Upper lobe of left lung (tissue), 6 donors: ENCODE results near the gene SUN1. TPM values are rescaled to one million over a fixed set of nuclear protein-coding genes. Genes with fewer than 3 reads are reported as not detected.
"Not testable (repeated sequence)": the region's sequence is repeated elsewhere in the genome, so short reads cannot be mapped to it uniquely, and the experiment has no call there.

Experiments used
- ATAC-seq, 2 donors: fragments of 200-7000 bp; cut with Tn5 transposase; one replicate each; pipeline ENCODE4 v1.9.1; 2022; ENCODE audit warnings: mild to moderate bottlenecking in 2 of 2, moderate library complexity in 2 of 2; ENCODE audit not compliant: low FRiP score in 2 of 2
- DNase-seq, 2 donors: peaks; one replicate each; pipeline ENCODE4 v3.0.0-alpha.2; 2019 to 2020
- H3K27ac ChIP-seq, 4 donors: fragments of 200-600 bp; sonication (generic); one replicate each; pipeline ENCODE4 v1.5.1; 2016 to 2019
- H3K27me3 ChIP-seq, 4 donors: fragments of 200-600 bp; sonication (generic); one replicate each; pipeline ENCODE4 v1.5.1; 2017 to 2019
- H3K36me3 ChIP-seq, 4 donors: fragments of 200-600 bp; sonication (generic); one replicate each; pipeline ENCODE4 v1.5.1; 2016 to 2019
- H3K4me1 ChIP-seq, 4 donors: fragments of 200-600 bp; sonication (generic); one replicate each; pipeline ENCODE4 v1.5.1; 2018 to 2019
- H3K4me3 ChIP-seq, 4 donors: fragments of 200-600 bp; sonication (generic); one replicate each; pipeline ENCODE4 v1.5.1; 2017 to 2019; ENCODE audit warnings: mild to moderate bottlenecking in 2 of 4, moderate library complexity in 1 of 4
- H3K9me3 ChIP-seq, 4 donors: fragments of 200-600 bp; sonication (generic); one replicate each; pipeline ENCODE4 v1.5.1; 2018 to 2019
- EP300 ChIP-seq, 4 donors: sonication (generic); formaldehyde crosslinking; IDR thresholded peaks; one replicate each; pipeline ENCODE4 v1.5.1; 2017; ENCODE audit warnings: antibody characterized with exemption in 4 of 4, control low read depth in 2 of 4
- POLR2A ChIP-seq, 4 donors: fragments of 450-650 bp; IDR thresholded peaks; one replicate each; pipeline ENCODE4 v1.5.1; 2016 to 2017; ENCODE audit warnings: antibody characterized with exemption in 4 of 4, mild to moderate bottlenecking in 2 of 4
- POLR2AphosphoS5 ChIP-seq, 2 donors: sonication (generic); formaldehyde crosslinking; IDR thresholded peaks; one replicate each; pipeline ENCODE4 v1.5.1; 2017; ENCODE audit warnings: antibody characterized with exemption in 2 of 2
- WGBS, 2 donors: methylation state at CpG; one replicate each; pipeline ENCODE4 v1.1.5; 2017 to 2018; 5-methylcytosine and 5-hydroxymethylcytosine counted together
- total RNA-seq, 6 donors: library from RNA; depleted of rRNA in 4 of 6; stranded (reverse); fragments of >200 nt in 4 of 6; gene quantifications; one replicate each; pipeline versions ENCODE4 v1.1.0 to v1.2.1, GENCODE V29; 2016 to 2021
- TF ChIP-seq, protein P1 (sequence below), 6 experiments: fragments of 450-650 bp in 4 of 6; fragments of 200-600 bp in 2 of 6; sonication (generic) in 2 of 6; IDR thresholded peaks; one replicate each; pipeline ENCODE4 v1.5.1; 2016 to 2019; ENCODE audit warnings: antibody characterized with exemption in 6 of 6
- donor health status: DM: no; HTN: no; CAD: no; lungs with moderate emphysema.
- donor health status: DM: no; HTN: yes; CAD: no; lungs with severe emphysema.

SUN1 gene
- total RNA-seq, 6 donors from 2014 or later, result 107 to 196 (median 127) TPM

DNA sequence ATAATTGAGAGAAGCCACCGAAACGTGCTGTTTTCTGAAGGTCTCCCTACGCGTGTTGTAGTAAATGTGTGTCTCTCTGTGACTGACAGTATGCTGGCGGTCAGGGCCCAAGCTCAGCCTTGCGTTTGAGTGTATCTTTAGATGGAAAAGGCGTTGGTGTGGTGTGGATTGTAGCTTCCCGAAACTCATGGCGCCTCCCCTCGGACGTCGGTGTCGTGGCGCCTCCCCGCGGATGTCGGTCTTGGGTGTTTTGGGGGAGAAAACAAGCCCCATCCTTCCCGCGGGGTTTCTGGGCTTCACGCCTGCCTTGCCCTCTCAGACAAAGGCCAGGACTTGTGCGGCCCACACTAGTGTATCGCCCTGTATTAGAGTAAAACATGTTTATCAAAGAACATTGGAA lies 12.8 kb downstream of the SUN1 start:
- Histone ChIP-seq H3K4me3 (no peak overlapping the region), H3K27ac (no peak overlapping the region), H3K36me3 (peaks cover 42 to 65% (median 49%) of the 10 kb centered on the region in 4 donors), H3K27me3 (no peaks in the 10 kb centered on the region), H3K4me1 (no peaks in the 10 kb centered on the region), H3K9me3 (no peaks in the 10 kb centered on the region)
- DNase-seq (peak in 1 of 2 donors; percentile 67), ATAC-seq (no peak)
- TF ChIP-seq EP300 (IDR thresholded peaks at IDR 0.05) (no peak), POLR2AphosphoS5 (IDR thresholded peaks at IDR 0.05) (no peak), POLR2A (IDR thresholded peaks at IDR 0.05) (no peak)
- TF ChIP-seq, protein P1, sequence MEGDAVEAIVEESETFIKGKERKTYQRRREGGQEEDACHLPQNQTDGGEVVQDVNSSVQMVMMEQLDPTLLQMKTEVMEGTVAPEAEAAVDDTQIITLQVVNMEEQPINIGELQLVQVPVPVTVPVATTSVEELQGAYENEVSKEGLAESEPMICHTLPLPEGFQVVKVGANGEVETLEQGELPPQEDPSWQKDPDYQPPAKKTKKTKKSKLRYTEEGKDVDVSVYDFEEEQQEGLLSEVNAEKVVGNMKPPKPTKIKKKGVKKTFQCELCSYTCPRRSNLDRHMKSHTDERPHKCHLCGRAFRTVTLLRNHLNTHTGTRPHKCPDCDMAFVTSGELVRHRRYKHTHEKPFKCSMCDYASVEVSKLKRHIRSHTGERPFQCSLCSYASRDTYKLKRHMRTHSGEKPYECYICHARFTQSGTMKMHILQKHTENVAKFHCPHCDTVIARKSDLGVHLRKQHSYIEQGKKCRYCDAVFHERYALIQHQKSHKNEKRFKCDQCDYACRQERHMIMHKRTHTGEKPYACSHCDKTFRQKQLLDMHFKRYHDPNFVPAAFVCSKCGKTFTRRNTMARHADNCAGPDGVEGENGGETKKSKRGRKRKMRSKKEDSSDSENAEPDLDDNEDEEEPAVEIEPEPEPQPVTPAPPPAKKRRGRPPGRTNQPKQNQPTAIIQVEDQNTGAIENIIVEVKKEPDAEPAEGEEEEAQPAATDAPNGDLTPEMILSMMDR (IDR thresholded peaks at IDR 0.05), result no peak
- WGBS, 2 donors, result 95 to 97% methylated on average over 22 of the region's 22 CpGs

GRCh38 chr7:845731-846130 lies 13.5 kb downstream of the SUN1 start:
- WGBS, 2 donors, result 95 to 96% methylated on average over 11 of the region's 11 CpGs
- Histone ChIP-seq H3K27ac (no peak overlapping the region), H3K36me3 (peaks cover 39 to 66% (median 48%) of the 10 kb centered on the region in 4 donors), H3K4me1 (no peaks in the 10 kb centered on the region), H3K27me3 (no peaks in the 10 kb centered on the region), H3K4me3 (no peak overlapping the region), H3K9me3 (no peaks in the 10 kb centered on the region)
- ATAC-seq (no peak), DNase-seq (no peak)
- TF ChIP-seq EP300 (IDR thresholded peaks at IDR 0.05) (no peak), POLR2AphosphoS5 (IDR thresholded peaks at IDR 0.05) (no peak), POLR2A (IDR thresholded peaks at IDR 0.05) (no peak)
- TF ChIP-seq, protein P1 (IDR thresholded peaks at IDR 0.05), result no peak

GRCh38 chr7:846958-847650 lies 14.8 kb downstream of the SUN1 start:
- 88 to 95% methylated on average over 18 to 27 of the region's 37 CpGs for WGBS, 2 donors
- peak in 1 of 2 donors; percentile 54 for DNase-seq
- H3K27me3 ChIP-seq, H3K9me3 ChIP-seq, H3K4me1 ChIP-seq, H3K4me3 ChIP-seq, H3K27ac ChIP-seq, ATAC-seq: not testable (repeated sequence)
- peaks cover 40 to 75% (median 53%) of the 10 kb centered on the region in 4 donors for H3K36me3 ChIP-seq

DNA sequence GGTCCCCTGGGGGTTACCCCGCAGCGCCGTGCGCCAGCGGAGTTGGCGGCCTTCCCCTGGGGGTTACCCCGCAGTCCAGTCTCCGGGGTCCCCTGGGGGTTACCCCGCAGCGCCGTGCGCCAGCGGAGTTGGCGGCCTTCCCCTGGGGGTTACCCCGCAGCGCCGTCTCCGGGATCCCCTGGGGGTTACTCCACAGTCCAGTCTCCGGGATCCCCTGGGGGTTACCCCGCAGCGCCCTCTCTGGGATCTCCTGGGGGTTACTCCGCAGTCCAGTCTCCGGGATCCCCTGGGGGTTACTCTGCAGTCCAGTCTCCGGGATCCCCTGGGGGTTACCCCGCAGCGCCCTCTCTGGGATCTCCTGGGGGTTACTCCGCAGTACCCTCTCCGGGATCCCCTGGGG lies 15.5 kb downstream of the SUN1 start:
- peak in 1 of 2 donors; percentile 50 for DNase-seq

DNA sequence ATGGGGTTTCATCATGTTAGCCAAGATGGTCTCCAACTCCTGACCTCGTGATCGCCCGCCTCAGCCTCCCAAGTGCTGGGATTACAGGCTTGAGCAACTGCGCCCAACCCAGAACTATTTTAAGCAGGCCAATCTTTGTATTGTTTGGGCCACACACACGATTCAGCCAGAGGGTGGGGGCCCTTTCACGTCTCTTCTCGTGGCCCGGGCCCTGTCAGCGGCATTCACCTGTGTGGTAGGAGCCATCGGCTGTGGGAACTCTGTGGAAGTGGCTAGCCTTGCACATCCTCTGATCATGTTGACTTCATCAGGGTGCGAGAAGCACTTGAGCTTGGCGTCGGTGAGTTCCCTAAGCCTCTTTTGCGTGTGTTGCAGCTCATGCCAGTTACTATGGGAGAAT lies 16.9 kb downstream of the SUN1 start:
- TF ChIP-seq POLR2AphosphoS5 (IDR thresholded peaks at IDR 0.05), result no peak
- TF ChIP-seq EP300 (IDR thresholded peaks at IDR 0.05), result no peak
- TF ChIP-seq POLR2A (IDR thresholded peaks at IDR 0.05), result no peak
- TF ChIP-seq, protein P1 (IDR thresholded peaks at IDR 0.05), result no peak
- ATAC-seq (no peak), DNase-seq (no peak)
- no peaks in the 10 kb centered on the region for H3K9me3 ChIP-seq
- no peaks in the 10 kb centered on the region for H3K27me3 ChIP-seq
- H3K27ac ChIP-seq, result no peak overlapping the region
- peaks cover 39 to 75% (median 55%) of the 10 kb centered on the region in 4 donors for H3K36me3 ChIP-seq
- H3K4me1 ChIP-seq, result no peaks in the 10 kb centered on the region
- no peak overlapping the region for H3K4me3 ChIP-seq
- WGBS, 2 donors, result 87 to 98% methylated on average over 10 to 14 of the region's 14 CpGs

More for the DNA sequence above, 15.5 kb downstream of the SUN1 start:
- H3K4me1 ChIP-seq, H3K9me3 ChIP-seq, H3K27me3 ChIP-seq, H3K27ac ChIP-seq, ATAC-seq, H3K4me3 ChIP-seq: not testable (repeated sequence)
- WGBS, 2 donors, result 86 to 92% methylated on average over 10 to 15 of the region's 28 CpGs
- H3K36me3 ChIP-seq, result peaks cover 41 to 75% (median 54%) of the 10 kb centered on the region in 4 donors

DNA sequence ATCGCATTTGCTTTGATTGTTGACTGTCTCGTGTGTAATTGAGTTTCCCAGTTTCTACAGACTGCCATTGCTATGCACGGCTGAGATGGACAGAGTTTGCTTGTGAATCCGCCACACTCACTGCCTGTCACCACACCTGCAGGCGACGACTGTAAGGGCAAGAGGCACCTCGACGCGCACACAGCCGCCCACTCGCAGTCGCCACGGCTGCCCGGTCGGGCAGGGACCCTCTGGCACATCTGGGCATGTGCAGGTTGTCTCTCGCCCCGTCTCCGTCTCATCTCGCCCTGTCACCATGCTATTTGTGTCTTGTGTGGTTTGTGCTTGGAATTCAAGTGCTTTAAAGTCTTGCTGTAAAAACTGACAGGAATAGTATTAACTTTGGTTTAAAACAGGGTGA lies 17.5 kb downstream of the SUN1 start:
- H3K4me1 ChIP-seq, result no peaks in the 10 kb centered on the region
- ATAC-seq (no peak), DNase-seq (peak in 1 of 2 donors; percentile 70)
- TF ChIP-seq POLR2A (IDR thresholded peaks at IDR 0.05), result no peak
- no peak for TF ChIP-seq POLR2AphosphoS5 (IDR thresholded peaks at IDR 0.05)
- H3K4me3 ChIP-seq, result no peak overlapping the region
- H3K36me3 ChIP-seq, result peaks cover 33 to 75% (median 55%) of the 10 kb centered on the region in 4 donors
- H3K9me3 ChIP-seq, result no peaks in the 10 kb centered on the region
- 91 to 96% methylated on average over 19 of the region's 19 CpGs for WGBS, 2 donors
- no peak overlapping the region for H3K27ac ChIP-seq
- H3K27me3 ChIP-seq, result no peaks in the 10 kb centered on the region
